ENCODE measurements around the gene TDG. TPM values are rescaled to one million over a fixed set of nuclear protein-coding genes. Genes with fewer than 3 reads are reported as not detected.

The TDG gene
- polyA plus RNA-seq, 2 donors = 14.6 to 15.5 TPM

DNA sequence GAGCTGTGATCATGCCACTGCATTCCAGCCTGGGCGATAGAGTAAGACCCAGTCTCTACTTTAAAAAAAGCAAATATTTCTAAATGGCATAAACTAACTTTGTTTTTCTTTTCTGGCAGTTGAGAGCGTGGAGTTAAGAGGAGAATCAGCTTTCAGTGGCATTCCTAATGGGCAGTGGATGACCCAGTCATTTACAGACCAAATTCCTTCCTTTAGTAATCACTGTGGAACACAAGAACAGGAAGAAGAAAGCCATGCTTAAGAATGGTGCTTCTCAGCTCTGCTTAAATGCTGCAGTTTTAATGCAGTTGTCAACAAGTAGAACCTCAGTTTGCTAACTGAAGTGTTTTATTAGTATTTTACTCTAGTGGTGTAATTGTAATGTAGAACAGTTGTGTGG lies 21.2 kb downstream of the TDG start:
- Histone ChIP-seq H3K4me3 (ENCODE audit: low read depth in 1 of 2, low read length in 2 of 2) (no peak overlapping the region), H3K36me3 (ENCODE audit: control insufficient read depth in 2 of 2, insufficient read depth in 2 of 2, low read length in 1 of 2) (peaks cover 0 to 4% of the 10 kb centered on the region in 2 donors), H3K9me3 (ENCODE audit: control insufficient read depth in 2 of 2, insufficient read depth in 1 of 2, low read depth in 1 of 2, low read length in 1 of 2) (no peaks in the 10 kb centered on the region), H3K4me1 (ENCODE audit: control insufficient read depth in 2 of 2, insufficient read depth in 2 of 2, low read length in 1 of 2) (no peaks in the 10 kb centered on the region), H3K27ac (ENCODE audit: low read depth in 2 of 2, low read length in 1 of 2) (no peak overlapping the region), H3K27me3 (ENCODE audit: control insufficient read depth in 1 of 2, insufficient read depth in 2 of 2, low read length in 2 of 2) (no peaks in the 10 kb centered on the region)
- WGBS, 2 donors = 77 to 89% methylated on average over 2 of the region's 2 CpGs

GRCh38 chr12:103994235-103994634 lies 28.6 kb downstream of the TDG start:
- Histone ChIP-seq H3K27ac (ENCODE audit: low read depth in 2 of 2, low read length in 1 of 2) (no peak overlapping the region), H3K4me3 (ENCODE audit: low read depth in 1 of 2, low read length in 2 of 2) (no peak overlapping the region), H3K36me3 (ENCODE audit: control insufficient read depth in 2 of 2, insufficient read depth in 2 of 2, low read length in 1 of 2) (no peaks in the 10 kb centered on the region), H3K4me1 (ENCODE audit: control insufficient read depth in 2 of 2, insufficient read depth in 2 of 2, low read length in 1 of 2) (no peaks in the 10 kb centered on the region), H3K9me3 (ENCODE audit: control insufficient read depth in 2 of 2, insufficient read depth in 1 of 2, low read depth in 1 of 2, low read length in 1 of 2) (no peaks in the 10 kb centered on the region), H3K27me3 (ENCODE audit: control insufficient read depth in 1 of 2, insufficient read depth in 2 of 2, low read length in 2 of 2) (no peaks in the 10 kb centered on the region)
- 89 to 90% methylated on average over 4 of the region's 4 CpGs for WGBS, 2 donors

GRCh38 chr12:103996595-103996994 lies 30.9 kb downstream of the TDG start:
- Histone ChIP-seq H3K4me3 (ENCODE audit: low read depth in 1 of 2, low read length in 2 of 2) (no peak overlapping the region), H3K4me1 (ENCODE audit: control insufficient read depth in 2 of 2, insufficient read depth in 2 of 2, low read length in 1 of 2) (no peaks in the 10 kb centered on the region)

DNA sequence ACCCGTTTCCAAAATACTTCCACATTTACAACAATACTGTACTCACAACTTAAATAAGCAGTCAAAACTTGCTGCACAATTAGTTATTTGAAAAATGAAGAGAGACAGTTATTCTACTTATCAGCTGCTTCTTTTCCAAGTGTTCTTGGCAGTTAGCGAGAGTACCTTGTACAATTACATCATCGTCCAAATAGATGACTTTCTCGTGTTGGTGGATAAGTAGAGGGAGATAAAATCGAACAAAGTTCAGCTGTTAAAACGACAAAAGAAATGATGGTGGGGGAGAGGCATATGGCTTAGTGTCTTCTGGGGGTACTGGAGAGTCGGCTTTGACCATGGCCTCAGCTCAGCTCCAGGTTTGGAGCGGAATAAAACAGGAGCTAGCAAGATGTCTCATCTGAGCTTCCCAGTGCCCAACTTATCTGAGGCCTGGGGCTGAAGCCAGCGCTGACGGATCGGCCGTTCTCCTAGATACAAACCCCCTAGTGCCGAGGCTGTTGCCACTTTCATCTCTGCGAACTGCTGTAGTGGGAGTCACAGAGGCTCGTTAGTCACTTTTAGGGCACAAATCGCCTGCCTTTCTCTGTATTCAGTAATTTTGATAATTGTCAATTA lies 31.7 kb downstream of the TDG start:
- 64 to 80% methylated on average over 16 of the region's 16 CpGs for WGBS, 2 donors
- Histone ChIP-seq H3K9me3 (ENCODE audit: control insufficient read depth in 2 of 2, insufficient read depth in 1 of 2, low read depth in 1 of 2, low read length in 1 of 2) (no peaks in the 10 kb centered on the region), H3K36me3 (ENCODE audit: control insufficient read depth in 2 of 2, insufficient read depth in 2 of 2, low read length in 1 of 2) (no peaks in the 10 kb centered on the region), H3K4me3 (ENCODE audit: low read depth in 1 of 2, low read length in 2 of 2) (no peak overlapping the region), H3K4me1 (ENCODE audit: control insufficient read depth in 2 of 2, insufficient read depth in 2 of 2, low read length in 1 of 2) (no peaks in the 10 kb centered on the region), H3K27ac (ENCODE audit: low read depth in 2 of 2, low read length in 1 of 2) (no peak overlapping the region), H3K27me3 (ENCODE audit: control insufficient read depth in 1 of 2, insufficient read depth in 2 of 2, low read length in 2 of 2) (no peaks in the 10 kb centered on the region)

More at GRCh38 chr12:103996595-103996994, 30.9 kb downstream of the TDG start:
- WGBS, 2 donors = 84 to 90% methylated on average over 5 of the region's 5 CpGs
- no peaks in the 10 kb centered on the region for H3K27me3 ChIP-seq (ENCODE audit: control insufficient read depth in 1 of 2, insufficient read depth in 2 of 2, low read length in 2 of 2)
- no peaks in the 10 kb centered on the region for H3K9me3 ChIP-seq (ENCODE audit: control insufficient read depth in 2 of 2, insufficient read depth in 1 of 2, low read depth in 1 of 2, low read length in 1 of 2)
- H3K36me3 ChIP-seq (ENCODE audit: control insufficient read depth in 2 of 2, insufficient read depth in 2 of 2, low read length in 1 of 2) = no peaks in the 10 kb centered on the region
- no peak overlapping the region for H3K27ac ChIP-seq (ENCODE audit: low read depth in 2 of 2, low read length in 1 of 2)

DNA sequence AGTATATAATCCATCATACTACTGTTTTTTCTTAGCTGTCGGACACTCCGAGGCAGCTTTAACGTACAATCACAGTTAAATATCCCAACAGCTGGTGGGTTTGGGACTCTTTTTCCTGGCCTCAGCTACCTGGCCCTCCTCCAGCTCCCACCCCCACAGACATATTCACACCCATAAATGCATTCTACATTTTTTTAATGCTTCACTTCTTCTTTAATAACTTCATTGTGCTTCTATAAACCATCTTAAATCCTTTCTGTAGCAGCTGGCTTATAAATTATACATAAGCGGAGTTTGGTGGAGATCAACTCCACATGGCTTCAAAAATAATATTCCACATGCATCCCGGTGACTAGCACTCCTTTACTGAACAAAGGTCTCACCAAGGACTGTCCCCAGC lies 33.3 kb downstream of the TDG start:
- no peaks in the 10 kb centered on the region for H3K4me1 ChIP-seq (ENCODE audit: control insufficient read depth in 2 of 2, insufficient read depth in 2 of 2, low read length in 1 of 2)
- no peaks in the 10 kb centered on the region for H3K27me3 ChIP-seq (ENCODE audit: control insufficient read depth in 1 of 2, insufficient read depth in 2 of 2, low read length in 2 of 2)
- no peak overlapping the region for H3K27ac ChIP-seq (ENCODE audit: low read depth in 2 of 2, low read length in 1 of 2)
- WGBS, 2 donors = 62 to 70% methylated on average over 5 of the region's 5 CpGs
- no peaks in the 10 kb centered on the region for H3K9me3 ChIP-seq (ENCODE audit: control insufficient read depth in 2 of 2, insufficient read depth in 1 of 2, low read depth in 1 of 2, low read length in 1 of 2)
- no peaks in the 10 kb centered on the region for H3K36me3 ChIP-seq (ENCODE audit: control insufficient read depth in 2 of 2, insufficient read depth in 2 of 2, low read length in 1 of 2)
- no peak overlapping the region for H3K4me3 ChIP-seq (ENCODE audit: low read depth in 1 of 2, low read length in 2 of 2)

GRCh38 chr12:104000807-104001434 lies 35.2 kb downstream of the TDG start:
- 63 to 71% methylated on average over 3 of the region's 3 CpGs for WGBS, 2 donors
- Histone ChIP-seq H3K36me3 (ENCODE audit: control insufficient read depth in 2 of 2, insufficient read depth in 2 of 2, low read length in 1 of 2) (no peaks in the 10 kb centered on the region), H3K4me3 (ENCODE audit: low read depth in 1 of 2, low read length in 2 of 2) (no peak overlapping the region), H3K27ac (ENCODE audit: low read depth in 2 of 2, low read length in 1 of 2) (no peak overlapping the region), H3K9me3 (ENCODE audit: control insufficient read depth in 2 of 2, insufficient read depth in 1 of 2, low read depth in 1 of 2, low read length in 1 of 2) (no peaks in the 10 kb centered on the region), H3K27me3 (ENCODE audit: control insufficient read depth in 1 of 2, insufficient read depth in 2 of 2, low read length in 2 of 2) (no peaks in the 10 kb centered on the region), H3K4me1 (ENCODE audit: control insufficient read depth in 2 of 2, insufficient read depth in 2 of 2, low read length in 1 of 2) (no peaks in the 10 kb centered on the region)

GRCh38 chr12:104002686-104003085 lies 37.0 kb downstream of the TDG start:
- no peak overlapping the region for H3K4me3 ChIP-seq (ENCODE audit: low read depth in 1 of 2, low read length in 2 of 2)
- H3K9me3 ChIP-seq (ENCODE audit: control insufficient read depth in 2 of 2, insufficient read depth in 1 of 2, low read depth in 1 of 2, low read length in 1 of 2) = no peaks in the 10 kb centered on the region
- H3K36me3 ChIP-seq (ENCODE audit: control insufficient read depth in 2 of 2, insufficient read depth in 2 of 2, low read length in 1 of 2) = no peaks in the 10 kb centered on the region
- no peaks in the 10 kb centered on the region for H3K4me1 ChIP-seq (ENCODE audit: control insufficient read depth in 2 of 2, insufficient read depth in 2 of 2, low read length in 1 of 2)
- no peaks in the 10 kb centered on the region for H3K27me3 ChIP-seq (ENCODE audit: control insufficient read depth in 1 of 2, insufficient read depth in 2 of 2, low read length in 2 of 2)
- no peak overlapping the region for H3K27ac ChIP-seq (ENCODE audit: low read depth in 2 of 2, low read length in 1 of 2)
- WGBS, 2 donors = 96 to 97% methylated on average over 3 of the region's 3 CpGs

DNA sequence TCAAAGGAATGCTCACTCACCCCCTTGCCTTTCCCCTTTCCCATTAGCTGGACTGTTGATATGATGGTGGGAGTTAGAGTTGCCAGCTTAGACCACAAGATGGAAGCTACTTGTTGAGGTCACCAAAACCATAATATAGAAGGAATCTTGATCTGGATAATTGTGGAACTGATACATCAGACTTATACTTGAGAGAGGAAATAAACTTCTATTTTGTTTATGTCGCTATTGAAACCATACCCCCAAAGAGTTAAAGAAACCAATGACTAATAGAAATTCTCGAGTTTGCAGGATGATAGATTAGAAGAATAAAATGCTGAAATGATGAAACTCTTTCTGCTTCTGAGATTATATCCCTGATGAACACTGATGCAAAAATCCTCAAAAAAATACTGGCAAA lies 37.9 kb downstream of the TDG start:
- no peaks in the 10 kb centered on the region for H3K27me3 ChIP-seq (ENCODE audit: control insufficient read depth in 1 of 2, insufficient read depth in 2 of 2, low read length in 2 of 2)
- no peaks in the 10 kb centered on the region for H3K9me3 ChIP-seq (ENCODE audit: control insufficient read depth in 2 of 2, insufficient read depth in 1 of 2, low read depth in 1 of 2, low read length in 1 of 2)
- H3K36me3 ChIP-seq (ENCODE audit: control insufficient read depth in 2 of 2, insufficient read depth in 2 of 2, low read length in 1 of 2) = no peaks in the 10 kb centered on the region
- no peak overlapping the region for H3K4me3 ChIP-seq (ENCODE audit: low read depth in 1 of 2, low read length in 2 of 2)
- 66 to 71% methylated on average over 2 of the region's 2 CpGs for WGBS, 2 donors
- no peaks in the 10 kb centered on the region for H3K4me1 ChIP-seq (ENCODE audit: control insufficient read depth in 2 of 2, insufficient read depth in 2 of 2, low read length in 1 of 2)
- no peak overlapping the region for H3K27ac ChIP-seq (ENCODE audit: low read depth in 2 of 2, low read length in 1 of 2)

- WGBS, 2 donors = 33 to 34% methylated on average over 3 of the region's 3 CpGs
- H3K4me1 ChIP-seq (ENCODE audit: control insufficient read depth in 2 of 2, insufficient read depth in 2 of 2, low read length in 1 of 2) = no peaks in the 10 kb centered on the region
- H3K4me3 ChIP-seq (ENCODE audit: low read depth in 1 of 2, low read length in 2 of 2) = no peak overlapping the region
- H3K27me3 ChIP-seq (ENCODE audit: control insufficient read depth in 1 of 2, insufficient read depth in 2 of 2, low read length in 2 of 2) = no peaks in the 10 kb centered on the region
- H3K36me3 ChIP-seq (ENCODE audit: control insufficient read depth in 2 of 2, insufficient read depth in 2 of 2, low read length in 1 of 2) = no peaks in the 10 kb centered on the region
- no peak overlapping the region for H3K27ac ChIP-seq (ENCODE audit: low read depth in 2 of 2, low read length in 1 of 2)
- no peaks in the 10 kb centered on the region for H3K9me3 ChIP-seq (ENCODE audit: control insufficient read depth in 2 of 2, insufficient read depth in 1 of 2, low read depth in 1 of 2, low read length in 1 of 2)
These were observed 41.3 kb downstream of the TDG start for GRCh38 chr12:104006929-104007328.

DNA sequence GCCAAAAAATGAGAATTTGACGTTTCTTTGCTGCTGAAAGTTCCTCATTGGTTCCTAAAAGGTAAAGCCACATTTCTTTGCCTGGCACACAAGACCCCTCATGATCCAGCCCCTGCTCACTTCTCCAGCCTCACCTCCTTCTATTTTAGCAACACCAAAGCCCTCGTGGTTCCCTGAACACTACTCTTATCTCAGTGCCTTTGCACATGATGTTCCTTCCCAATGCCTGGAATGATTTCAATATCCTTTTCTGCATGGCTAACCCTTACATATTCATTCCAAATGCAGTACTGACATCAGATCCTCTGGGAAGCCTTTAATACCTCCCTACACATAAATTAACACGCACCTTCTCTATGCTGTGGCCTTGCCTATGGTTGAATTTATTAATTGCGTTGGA lies 44.4 kb downstream of the TDG start:
- H3K4me3 ChIP-seq (ENCODE audit: low read depth in 1 of 2, low read length in 2 of 2) = no peak overlapping the region
- no peaks in the 10 kb centered on the region for H3K9me3 ChIP-seq (ENCODE audit: control insufficient read depth in 2 of 2, insufficient read depth in 1 of 2, low read depth in 1 of 2, low read length in 1 of 2)
- no peaks in the 10 kb centered on the region for H3K4me1 ChIP-seq (ENCODE audit: control insufficient read depth in 2 of 2, insufficient read depth in 2 of 2, low read length in 1 of 2)
- WGBS, 2 donors = 93 to 97% methylated on average over 4 of the region's 4 CpGs
- no peaks in the 10 kb centered on the region for H3K27me3 ChIP-seq (ENCODE audit: control insufficient read depth in 1 of 2, insufficient read depth in 2 of 2, low read length in 2 of 2)
- H3K36me3 ChIP-seq (ENCODE audit: control insufficient read depth in 2 of 2, insufficient read depth in 2 of 2, low read length in 1 of 2) = no peaks in the 10 kb centered on the region
- no peak overlapping the region for H3K27ac ChIP-seq (ENCODE audit: low read depth in 2 of 2, low read length in 1 of 2)

Data from esophagus (tissue), 2 donors.